SK-N-SH (cell line): ENCODE data around the gene C1QTNF2. TPM values are rescaled to one million over a fixed set of nuclear protein-coding genes. Genes with fewer than 3 reads are reported as not detected.

Experiments used
- CTCF ChIA-PET: fragments of 300-600, 350-600 bp; formaldehyde crosslinking; extraction: SDS; loops from one replicate; lab custom pipeline; 2021; lab: Yijun Ruan, JAX
- POLR2A ChIA-PET: fragments of 350-600 bp; sonication (Branson Sonifier 250); formaldehyde crosslinking; extraction: SDS; loops from one replicate; lab custom pipeline; 2020; ENCODE audit warnings: antibody characterized with exemption, inconsistent platforms; lab: Yijun Ruan, JAX
- DNase-seq: peaks from one replicate; pipeline ENCODE4 v3.0.0; 2012
- H2AFZ ChIP-seq: fragments of 200-600 bp; sonication (generic); 2 replicates; pipeline ENCODE4 v1.8.1; 2016; ENCODE audit warnings: antibody characterized with exemption, mild to moderate bottlenecking, low read depth
- H3F3A ChIP-seq: fragments of 200-600 bp; sonication (generic); replicated peaks from 2 replicates; pipeline ENCODE3; 2016; ENCODE audit warnings: antibody characterized with exemption, mild to moderate bottlenecking; ENCODE audit not compliant: insufficient read depth
- H3K27ac ChIP-seq, 2 experiments: fragments of 200-500 bp in 1 of 2; fragments of 200-600 bp in 1 of 2; sonication (Bioruptor generic) in 1 of 2; sonication (generic), shearing (Covaris generic) in 1 of 2; 2 replicates each; pipeline versions ENCODE4 v1.5.1 to v1.6.1; 2014 to 2016; ENCODE audit warnings: low read depth in 2 of 2, inconsistent platforms in 1 of 2, low read length in 1 of 2, mild to moderate bottlenecking in 1 of 2, mixed read lengths in 1 of 2
- H3K27me3 ChIP-seq: fragments of 200-600 bp; sonication (generic), shearing (Covaris generic); 2 replicates; pipeline ENCODE4 v1.6.1; 2016; ENCODE audit warnings: mixed run types; ENCODE audit not compliant: insufficient read depth
- H3K36me3 ChIP-seq, 2 experiments: fragments of 200-500 bp in 1 of 2; fragments of 200-600 bp in 1 of 2; sonication (Bioruptor generic) in 1 of 2; sonication (generic) in 1 of 2; replicated peaks in 1 of 2; 2 replicates each; pipeline versions ENCODE3 to v1.5.1; 2014 to 2016; ENCODE audit warnings: low read length in 1 of 2, mild to moderate bottlenecking in 1 of 2; ENCODE audit not compliant: insufficient read depth in 2 of 2, control insufficient read depth in 1 of 2
- H3K4me1 ChIP-seq, 2 experiments: fragments of 200-500 bp in 1 of 2; fragments of 200-600 bp in 1 of 2; sonication (Bioruptor generic) in 1 of 2; sonication (generic), shearing (Covaris generic) in 1 of 2; 2 replicates each; pipeline versions ENCODE4 v1.5.1 to v1.6.1; 2014 to 2016; ENCODE audit warnings: low read depth in 1 of 2, low read length in 1 of 2, mixed run types in 1 of 2; ENCODE audit not compliant: insufficient read depth in 2 of 2, control insufficient read depth in 1 of 2
- H3K4me2 ChIP-seq: fragments of 200-600 bp; sonication (generic), shearing (Covaris generic); 2 replicates; pipeline ENCODE4 v1.6.1; 2017; ENCODE audit warnings: mixed run types
- H3K4me3 ChIP-seq, 2 experiments: fragments of 200-500 bp in 1 of 2; fragments of 200-600 bp in 1 of 2; sonication (Bioruptor generic) in 1 of 2; sonication (generic), shearing (Covaris generic) in 1 of 2; 2 replicates each; pipeline versions ENCODE4 v1.5.1 to v1.8.1; 2014 to 2016; ENCODE audit warnings: low read depth in 2 of 2, inconsistent platforms in 1 of 2, low read length in 1 of 2, mild to moderate bottlenecking in 1 of 2, mixed read lengths in 1 of 2, moderate library complexity in 1 of 2
- H3K79me2 ChIP-seq: fragments of 200-600 bp; sonication (generic); 2 replicates; pipeline ENCODE4 v1.8.1; 2017; ENCODE audit warnings: mild to moderate bottlenecking; ENCODE audit not compliant: insufficient read depth
- H3K9ac ChIP-seq: fragments of 200-600 bp; sonication (generic); 2 replicates; pipeline ENCODE4 v1.6.1; 2017; ENCODE audit warnings: mixed run types
- H3K9me2 ChIP-seq: fragments of 200-600 bp; sonication (generic); 2 replicates; pipeline ENCODE4 v1.6.1; 2017; ENCODE audit warnings: mixed run types
- H3K9me3 ChIP-seq: fragments of 200-600 bp; sonication (generic); 2 replicates; pipeline ENCODE4 v1.6.1; 2017; ENCODE audit warnings: mixed run types, mild to moderate bottlenecking, moderate library complexity
- H4K20me1 ChIP-seq: fragments of 200-600 bp; sonication (generic); 2 replicates; pipeline ENCODE4 v1.6.1; 2017; ENCODE audit warnings: mild to moderate bottlenecking, mixed run types; ENCODE audit not compliant: insufficient read depth
- EP300 ChIP-seq, 2 experiments: IDR thresholded peaks; 2 replicates each; pipeline versions ENCODE4 v1.4.0 to v1.6.1; 2012; ENCODE audit warnings: borderline replicate concordance in 1 of 2, low read depth in 1 of 2, low read length in 1 of 2
- EZH2phosphoT487 ChIP-seq: fragments of 200-600 bp; sonication (generic); IDR thresholded peaks from 2 replicates; pipeline ENCODE4 v1.6.1; 2017; ENCODE audit warnings: low read depth, mixed run types, mild to moderate bottlenecking, antibody characterized with exemption, moderate library complexity, borderline replicate concordance
- FOSL2 ChIP-seq: IDR thresholded peaks from 2 replicates; pipeline ENCODE4 v1.4.0; 2012; ENCODE audit warnings: low read depth, mild to moderate bottlenecking, moderate library complexity, borderline replicate concordance
- FOXM1 ChIP-seq: IDR thresholded peaks from 2 replicates; pipeline ENCODE4 v1.4.0; 2012; ENCODE audit warnings: low read depth, mild to moderate bottlenecking
- GABPA ChIP-seq: IDR thresholded peaks from 2 replicates; pipeline ENCODE4 v1.4.0; 2012; ENCODE audit warnings: low read depth, mild to moderate bottlenecking
- JUND ChIP-seq: IDR thresholded peaks from 2 replicates; pipeline ENCODE4 v1.4.0; 2012
- NRF1 ChIP-seq: IDR thresholded peaks from 2 replicates; pipeline ENCODE4 v1.6.1; 2012; ENCODE audit warnings: low read depth, mild to moderate bottlenecking, low read length
- POLR2AphosphoS5 ChIP-seq: IDR thresholded peaks from 2 replicates; pipeline ENCODE4 v1.6.1; 2012; ENCODE audit warnings: low read depth, low read length
- RAD21 ChIP-seq: IDR thresholded peaks from 2 replicates; pipeline ENCODE4 v1.6.1; 2012; ENCODE audit warnings: mild to moderate bottlenecking, low read length
- RFX5 ChIP-seq: IDR thresholded peaks from 2 replicates; pipeline ENCODE4 v1.6.1; 2012; ENCODE audit warnings: mild to moderate bottlenecking, improper control_type of control experiment, low read length
- RXRA ChIP-seq: IDR thresholded peaks from 2 replicates; pipeline ENCODE4 v1.4.0; 2012; ENCODE audit warnings: low read depth, mild to moderate bottlenecking, borderline replicate concordance
- SMC3 ChIP-seq: IDR thresholded peaks from 2 replicates; pipeline ENCODE4 v1.6.1; 2012; ENCODE audit warnings: low read depth, low read length, improper control_type of control experiment
- TAF1 ChIP-seq: IDR thresholded peaks from 2 replicates; pipeline ENCODE4 v1.6.1; 2012; ENCODE audit warnings: low read depth, mild to moderate bottlenecking, low read length, moderate library complexity, borderline replicate concordance
- TCF12 ChIP-seq: IDR thresholded peaks from 2 replicates; pipeline ENCODE4 v1.4.0; 2012
- TEAD4 ChIP-seq: IDR thresholded peaks from 2 replicates; pipeline ENCODE4 v1.4.0; 2012; ENCODE audit warnings: mild to moderate bottlenecking, borderline replicate concordance; ENCODE audit not compliant: insufficient read depth
- YY1 ChIP-seq: IDR thresholded peaks from 2 replicates; pipeline ENCODE4 v1.4.0; 2012; ENCODE audit warnings: low read depth, mild to moderate bottlenecking
- WGBS: methylation state at CpG from one replicate; pipeline ENCODE4 v1.1.6; 2017; ENCODE audit warnings: low lambda C conversion rate; 5-methylcytosine and 5-hydroxymethylcytosine counted together
- polyA plus RNA-seq, 3 experiments: library from polyadenylated mRNA; depleted of rRNA; stranded (reverse); fragments of >200 nt; gene quantifications; 2 replicates each; pipeline ENCODE4 v1.2.3, GENCODE V29; 2012
- TF ChIP-seq, protein P1 (sequence below): fragments of 200-600 bp; sonication (generic); IDR thresholded peaks from 2 replicates; pipeline ENCODE4 v1.6.1; 2017; ENCODE audit warnings: antibody characterized with exemption, mild to moderate bottlenecking, moderate library complexity
- TF ChIP-seq, protein P2 (sequence below): IDR thresholded peaks from 2 replicates; pipeline ENCODE4 v1.4.0; 2012; ENCODE audit warnings: low read depth
- TF ChIP-seq, protein P3 (sequence below): IDR thresholded peaks from 2 replicates; pipeline ENCODE4; 2012

Gene C1QTNF2
- polyA plus RNA-seq, 1 of the 3 experiments (the other 2 are of a cell fraction): 0.67 TPM

DNA sequence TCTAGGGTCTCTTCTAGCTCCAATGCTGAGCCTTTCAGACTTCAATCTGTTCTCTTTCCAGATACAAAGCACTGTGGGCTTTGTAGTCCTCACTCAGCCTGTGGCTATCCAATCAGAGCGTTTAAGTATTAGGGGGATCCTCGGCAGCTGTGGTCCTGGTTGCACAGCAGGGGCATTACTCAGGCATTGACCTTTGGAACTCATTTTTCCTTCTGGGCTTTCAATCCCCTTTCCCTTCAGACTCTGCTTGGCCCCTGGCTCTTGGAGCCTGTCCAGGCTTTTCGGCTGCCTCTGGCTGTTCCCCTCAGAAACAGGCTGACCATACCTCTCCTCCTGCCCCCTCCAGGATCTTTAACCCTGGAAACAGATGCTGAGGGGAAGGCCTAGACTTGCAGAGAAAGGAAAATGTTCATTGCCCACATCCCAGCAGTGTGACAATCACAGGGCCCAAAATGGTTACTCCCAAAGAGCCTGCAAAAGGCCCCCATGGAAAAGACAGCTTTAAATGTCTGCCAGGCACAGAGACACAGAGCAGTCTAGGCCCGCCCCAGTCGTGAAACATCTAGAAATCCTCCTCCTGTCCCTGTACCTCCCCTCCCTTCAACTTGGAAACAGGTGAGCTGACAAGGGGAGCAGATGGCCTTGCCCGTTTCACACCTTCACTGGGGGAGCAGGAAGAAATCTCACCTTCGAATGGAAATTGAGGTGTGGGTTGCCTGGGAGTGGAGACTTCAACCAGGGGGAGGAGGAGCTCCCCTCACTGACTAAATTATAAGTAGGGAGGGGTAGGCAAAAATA, 13.7 kb downstream of the C1QTNF2 start:
- ChIA-PET CTCF (interaction anchor here (0.6 to 2.3 kb wide), 4 partner anchors 11 to 334 kb away, joined by 3 to 10 read pairs (median 6); no protein-coding TSS in a partner anchor), POLR2A (no interaction called here)
- H2AFZ ChIP-seq: no peak overlapping the region
- no peaks in the 10 kb centered on the region for H3K79me2 ChIP-seq
- H3K27ac ChIP-seq: no peak overlapping the region
- H3K9me2 ChIP-seq: no peaks in the 10 kb centered on the region
- no peak for DNase-seq
- H3K9me3 ChIP-seq: no peaks in the 10 kb centered on the region
- no peaks in the 10 kb centered on the region for H3K27me3 ChIP-seq
- no peak overlapping the region for H3K4me2 ChIP-seq
- 81% methylated on average over 7 of the region's 7 CpGs for WGBS
- no peak for TF ChIP-seq TEAD4
- TF ChIP-seq, protein P1, sequence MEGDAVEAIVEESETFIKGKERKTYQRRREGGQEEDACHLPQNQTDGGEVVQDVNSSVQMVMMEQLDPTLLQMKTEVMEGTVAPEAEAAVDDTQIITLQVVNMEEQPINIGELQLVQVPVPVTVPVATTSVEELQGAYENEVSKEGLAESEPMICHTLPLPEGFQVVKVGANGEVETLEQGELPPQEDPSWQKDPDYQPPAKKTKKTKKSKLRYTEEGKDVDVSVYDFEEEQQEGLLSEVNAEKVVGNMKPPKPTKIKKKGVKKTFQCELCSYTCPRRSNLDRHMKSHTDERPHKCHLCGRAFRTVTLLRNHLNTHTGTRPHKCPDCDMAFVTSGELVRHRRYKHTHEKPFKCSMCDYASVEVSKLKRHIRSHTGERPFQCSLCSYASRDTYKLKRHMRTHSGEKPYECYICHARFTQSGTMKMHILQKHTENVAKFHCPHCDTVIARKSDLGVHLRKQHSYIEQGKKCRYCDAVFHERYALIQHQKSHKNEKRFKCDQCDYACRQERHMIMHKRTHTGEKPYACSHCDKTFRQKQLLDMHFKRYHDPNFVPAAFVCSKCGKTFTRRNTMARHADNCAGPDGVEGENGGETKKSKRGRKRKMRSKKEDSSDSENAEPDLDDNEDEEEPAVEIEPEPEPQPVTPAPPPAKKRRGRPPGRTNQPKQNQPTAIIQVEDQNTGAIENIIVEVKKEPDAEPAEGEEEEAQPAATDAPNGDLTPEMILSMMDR: no peak
- TF ChIP-seq, protein P2, sequence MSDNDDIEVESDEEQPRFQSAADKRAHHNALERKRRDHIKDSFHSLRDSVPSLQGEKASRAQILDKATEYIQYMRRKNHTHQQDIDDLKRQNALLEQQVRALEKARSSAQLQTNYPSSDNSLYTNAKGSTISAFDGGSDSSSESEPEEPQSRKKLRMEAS: no peak
- no peak overlapping the region for H3K4me3 ChIP-seq
- H3K4me1 ChIP-seq: peaks cover 0 to 5% of the 10 kb centered on the region in 2 experiments; a peak in 1 of 4 replicates
- H3K9ac ChIP-seq: no peak overlapping the region
- no peaks in the 10 kb centered on the region for H3F3A ChIP-seq
- no peaks in the 10 kb centered on the region for H4K20me1 ChIP-seq
- H3K36me3 ChIP-seq: no peaks in the 10 kb centered on the region

DNA sequence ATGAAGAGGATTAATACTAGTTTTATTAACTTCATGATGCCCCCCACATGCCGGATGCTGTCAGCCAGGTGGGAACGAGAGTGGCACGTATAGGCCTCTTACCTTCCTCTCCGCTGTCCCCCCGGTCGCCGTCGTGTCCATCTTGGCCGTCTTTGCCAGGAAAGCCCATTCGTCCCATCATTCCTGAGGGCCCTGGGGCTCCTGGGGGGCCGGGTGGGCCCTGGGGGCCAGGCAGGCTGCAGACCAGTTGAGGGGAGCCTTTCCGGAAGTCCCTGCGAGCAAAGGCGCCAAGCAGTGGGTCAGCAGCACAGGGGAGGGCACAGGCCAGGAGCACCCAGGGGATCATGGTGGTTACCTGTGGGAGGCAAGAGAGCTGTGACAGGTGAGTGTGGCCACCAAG, 15.8 kb downstream of the C1QTNF2 start:
- H3K36me3 ChIP-seq: no peaks in the 10 kb centered on the region
- H3K27ac ChIP-seq: no peak overlapping the region
- H3K9me3 ChIP-seq: no peaks in the 10 kb centered on the region
- 82% methylated on average over 14 of the region's 14 CpGs for WGBS
- no peaks in the 10 kb centered on the region for H3K9me2 ChIP-seq
- no peaks in the 10 kb centered on the region for H3K79me2 ChIP-seq
- ChIA-PET CTCF (interaction anchor here (1.5 kb wide), 1 partner anchor 9 kb away, joined by 5 read pairs; no protein-coding TSS in a partner anchor), POLR2A (no interaction called here)
- H3K4me2 ChIP-seq: no peak overlapping the region
- no peak overlapping the region for H2AFZ ChIP-seq
- no peaks in the 10 kb centered on the region for H4K20me1 ChIP-seq
- H3K27me3 ChIP-seq: no peaks in the 10 kb centered on the region
- H3F3A ChIP-seq: no peaks in the 10 kb centered on the region
- no peak overlapping the region for H3K9ac ChIP-seq
- no peak for DNase-seq
- peaks cover 0 to 2% of the 10 kb centered on the region in 2 experiments; a peak in 1 of 4 replicates for H3K4me1 ChIP-seq
- no peak overlapping the region for H3K4me3 ChIP-seq
- no peak for TF ChIP-seq TAF1
- TF ChIP-seq RFX5: no peak
- no peak for TF ChIP-seq EZH2phosphoT487
- no peak for TF ChIP-seq FOXM1
- TF ChIP-seq RXRA: no peak
- no peak for TF ChIP-seq EP300 (IDR thresholded peaks at IDR 0.05; ENCODE audit: borderline replicate concordance in 1 of 2, low read depth in 1 of 2, low read length in 1 of 2)
- TF ChIP-seq RAD21: no peak
- no peak for TF ChIP-seq POLR2AphosphoS5
- TF ChIP-seq SMC3: no peak
- TF ChIP-seq GABPA: no peak
- TF ChIP-seq FOSL2: no peak
- TF ChIP-seq, protein P1: no peak
- TF ChIP-seq NRF1: no peak
- TF ChIP-seq, protein P3, sequence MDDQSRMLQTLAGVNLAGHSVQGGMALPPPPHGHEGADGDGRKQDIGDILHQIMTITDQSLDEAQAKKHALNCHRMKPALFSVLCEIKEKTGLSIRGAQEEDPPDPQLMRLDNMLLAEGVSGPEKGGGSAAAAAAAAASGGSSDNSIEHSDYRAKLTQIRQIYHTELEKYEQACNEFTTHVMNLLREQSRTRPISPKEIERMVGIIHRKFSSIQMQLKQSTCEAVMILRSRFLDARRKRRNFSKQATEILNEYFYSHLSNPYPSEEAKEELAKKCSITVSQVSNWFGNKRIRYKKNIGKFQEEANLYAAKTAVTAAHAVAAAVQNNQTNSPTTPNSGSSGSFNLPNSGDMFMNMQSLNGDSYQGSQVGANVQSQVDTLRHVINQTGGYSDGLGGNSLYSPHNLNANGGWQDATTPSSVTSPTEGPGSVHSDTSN: no peak
- TF ChIP-seq JUND: no peak
- no peak for TF ChIP-seq YY1
- no peak for TF ChIP-seq TCF12
